ENCODE results near the gene ASCC3.

- TF ChIP-seq, protein P1, sequence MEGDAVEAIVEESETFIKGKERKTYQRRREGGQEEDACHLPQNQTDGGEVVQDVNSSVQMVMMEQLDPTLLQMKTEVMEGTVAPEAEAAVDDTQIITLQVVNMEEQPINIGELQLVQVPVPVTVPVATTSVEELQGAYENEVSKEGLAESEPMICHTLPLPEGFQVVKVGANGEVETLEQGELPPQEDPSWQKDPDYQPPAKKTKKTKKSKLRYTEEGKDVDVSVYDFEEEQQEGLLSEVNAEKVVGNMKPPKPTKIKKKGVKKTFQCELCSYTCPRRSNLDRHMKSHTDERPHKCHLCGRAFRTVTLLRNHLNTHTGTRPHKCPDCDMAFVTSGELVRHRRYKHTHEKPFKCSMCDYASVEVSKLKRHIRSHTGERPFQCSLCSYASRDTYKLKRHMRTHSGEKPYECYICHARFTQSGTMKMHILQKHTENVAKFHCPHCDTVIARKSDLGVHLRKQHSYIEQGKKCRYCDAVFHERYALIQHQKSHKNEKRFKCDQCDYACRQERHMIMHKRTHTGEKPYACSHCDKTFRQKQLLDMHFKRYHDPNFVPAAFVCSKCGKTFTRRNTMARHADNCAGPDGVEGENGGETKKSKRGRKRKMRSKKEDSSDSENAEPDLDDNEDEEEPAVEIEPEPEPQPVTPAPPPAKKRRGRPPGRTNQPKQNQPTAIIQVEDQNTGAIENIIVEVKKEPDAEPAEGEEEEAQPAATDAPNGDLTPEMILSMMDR (IDR thresholded peaks at IDR 0.05) = no peak
- no peak for TF ChIP-seq POLR2AphosphoS5 (IDR thresholded peaks at IDR 0.05)
- TF ChIP-seq EP300 (IDR thresholded peaks at IDR 0.05) = no peak
- TF ChIP-seq POLR2A (IDR thresholded peaks at IDR 0.05) = no peak
Observed at GRCh38 chr6:100554228-100554627, 326.9 kb downstream of the ASCC3 start.
